ENCODE data around the gene SYNCRIP. TPM values are rescaled to one million over a fixed set of nuclear protein-coding genes. Genes with fewer than 3 reads are reported as not detected.

Gene SYNCRIP
- total RNA-seq, 4 donors from 2014 or later = 49.4 to 56.3 (median 50.6) TPM

GRCh38 chr6:85662251-85662650 lies 19.6 kb upstream of the SYNCRIP start:
- no peak for DNase-seq (ENCODE audit: low spot score in 2 of 2)
- intact Hi-C loops (cut with DNase I; ENCODE audit: low total_unique reads) = no loop called here
- no peak overlapping the region for H3K4me3 ChIP-seq (ENCODE audit: low read depth, poor library complexity, severe bottlenecking)
- TF ChIP-seq CTCF (IDR thresholded peaks at IDR 0.05) (no peak), POLR2A (IDR thresholded peaks at IDR 0.05) (no peak)

GRCh38 chr6:85660181-85660611 lies 17.5 kb upstream of the SYNCRIP start:
- intact Hi-C loops (cut with DNase I; ENCODE audit: low total_unique reads) = no loop called here
- 77 to 81% methylated on average over 6 of the region's 6 CpGs for WGBS, 2 donors
- no peak for DNase-seq (ENCODE audit: low spot score in 2 of 2)
- H3K4me3 ChIP-seq (ENCODE audit: low read depth, poor library complexity, severe bottlenecking) = no peak overlapping the region
- TF ChIP-seq POLR2A (IDR thresholded peaks at IDR 0.05) (no peak), CTCF (IDR thresholded peaks at IDR 0.05) (no peak)

GRCh38 chr6:85650606-85651005 lies 7.9 kb upstream of the SYNCRIP start:
- 89 to 91% methylated on average over 1 of the region's 1 CpG for WGBS, 2 donors
- TF ChIP-seq POLR2A (IDR thresholded peaks at IDR 0.05) = no peak
- no peak for TF ChIP-seq CTCF (IDR thresholded peaks at IDR 0.05)
- intact Hi-C loops (cut with DNase I; ENCODE audit: low total_unique reads) = no loop called here
- no peak for DNase-seq (ENCODE audit: low spot score in 2 of 2)
- no peak overlapping the region for H3K4me3 ChIP-seq (ENCODE audit: low read depth, poor library complexity, severe bottlenecking)

GRCh38 chr6:85644279-85644762 lies 1.6 kb upstream of the SYNCRIP start:
- peak overlapping the region; percentile 72 for H3K4me3 ChIP-seq (ENCODE audit: low read depth, poor library complexity, severe bottlenecking)
- intact Hi-C loops (cut with DNase I; ENCODE audit: low total_unique reads) = no loop called here
- TF ChIP-seq POLR2A (IDR thresholded peaks at IDR 0.05) (no peak), CTCF (IDR thresholded peaks at IDR 0.05) (no peak)
- WGBS, 2 donors = 0% methylated on average over 5 of the region's 5 CpGs
- no peak for DNase-seq (ENCODE audit: low spot score in 2 of 2)

GRCh38 chr6:85643537-85644278 lies 1.0 kb upstream of the SYNCRIP start:
- intact Hi-C loops (cut with DNase I; ENCODE audit: low total_unique reads) = loop anchor here (1.0 kb wide), 1 partner anchor 35 kb away; no protein-coding TSS in a partner anchor
- H3K4me3 ChIP-seq (ENCODE audit: low read depth, poor library complexity, severe bottlenecking) = peak overlapping the region; percentile 72
- TF ChIP-seq POLR2A (IDR thresholded peaks at IDR 0.05) (peak in 1 of 2 donors; percentile 5), CTCF (IDR thresholded peaks at IDR 0.05) (no peak)
- DNase-seq (ENCODE audit: low spot score in 2 of 2) = peak; percentile 85 to 97
- WGBS, 2 donors = 0 to 1% methylated on average over 42 to 44 of the region's 75 CpGs

Measured in lower leg skin (tissue), 4 donors.